Gastroesophageal sphincter (tissue), 4 donors: ENCODE data around the gene SPACA1. TPM values are rescaled to one million over a fixed set of nuclear protein-coding genes. Genes with fewer than 3 reads are reported as not detected.
"Not testable (repeated sequence)": the region's sequence is repeated elsewhere in the genome, so short reads cannot be mapped to it uniquely, and the experiment has no call there.

Experiments used
- ATAC-seq: fragments of 150-250 bp; one replicate; pipeline ENCODE4 v1.9.1; 2016; ENCODE audit warnings: mild to moderate bottlenecking, moderate library complexity
- H3K27ac ChIP-seq, 4 donors: fragments of 200-600 bp; sonication (generic) in 3 of 4; 1 replicate in 3 of 4; 2 replicates in 1 of 4; pipeline ENCODE4 v1.5.1; 2016 to 2019
- H3K27me3 ChIP-seq: fragments of 200-600 bp; sonication (generic); one replicate; pipeline ENCODE4 v1.5.1; 2019
- H3K36me3 ChIP-seq, 2 donors: fragments of 200-600 bp; sonication (generic); one replicate each; pipeline ENCODE4 v1.5.1; 2019; ENCODE audit warnings: control low read depth in 1 of 2
- H3K4me1 ChIP-seq, 3 donors: fragments of 200-600 bp; sonication (generic); 1 replicate in 2 of 3; 2 replicates in 1 of 3; pipeline ENCODE4 v1.5.1; 2016 to 2019; ENCODE audit warnings: control low read depth in 2 of 3
- H3K4me3 ChIP-seq, 2 donors: fragments of 200-600 bp; sonication (generic); one replicate each; pipeline ENCODE4 v1.5.1; 2019; ENCODE audit warnings: mild to moderate bottlenecking in 1 of 2, moderate library complexity in 1 of 2
- H3K9me3 ChIP-seq, 3 donors: fragments of 200-600 bp; sonication (generic); one replicate each; pipeline ENCODE4 v1.5.1; 2017 to 2019; ENCODE audit warnings: control low read depth in 2 of 3
- CTCF ChIP-seq, 4 experiments: fragments of 200-600 bp in 2 of 4; fragments of 450-650 bp in 2 of 4; sonication (generic) in 1 of 4; IDR thresholded peaks; one replicate each; pipeline ENCODE4 v1.5.1; 2017 to 2019; ENCODE audit warnings: antibody characterized with exemption in 4 of 4, mild to moderate bottlenecking in 2 of 4, moderate library complexity in 2 of 4
- EP300 ChIP-seq: sonication (generic); formaldehyde crosslinking; IDR thresholded peaks from one replicate; pipeline ENCODE4 v1.6.1; 2017; ENCODE audit warnings: antibody characterized with exemption, mild to moderate bottlenecking
- POLR2A ChIP-seq, 2 donors: fragments of 450-650 bp; IDR thresholded peaks; one replicate each; pipeline ENCODE4 v1.6.1; 2017; ENCODE audit warnings: antibody characterized with exemption in 2 of 2, mild to moderate bottlenecking in 2 of 2, moderate library complexity in 1 of 2
- POLR2AphosphoS5 ChIP-seq: sonication (generic); formaldehyde crosslinking; IDR thresholded peaks from one replicate; pipeline ENCODE4 v1.6.1; 2017; ENCODE audit warnings: antibody characterized with exemption
- WGBS, 2 donors: methylation state at CpG; one replicate each; pipeline ENCODE4 v1.1.5; 2018; ENCODE audit warnings: low coverage in 1 of 2; 5-methylcytosine and 5-hydroxymethylcytosine counted together
- total RNA-seq, 4 donors: library from RNA; depleted of rRNA; stranded (reverse); fragments of >200 nt; gene quantifications; one replicate each; pipeline ENCODE4 v1.1.0, GENCODE V29; 2016

Gene SPACA1
- not detected for total RNA-seq

GRCh38 chr6:88047510-88048150, at the start of gene SPACA1:
Gene SPACA1, plus strand, starts transcription at chr6:88047841. Its CDS starts 65 bp downstream, at chr6:88047906.
- Histone ChIP-seq H3K4me1 (no peaks in the 10 kb centered on the region), H3K9me3 (peaks cover 0 to 6% (median 0%) of the 10 kb centered on the region in 3 donors), H3K27me3 (peaks cover 16% of the 10 kb centered on the region), H3K4me3 (no peak within 1 kb of the TSS), H3K36me3 (no peaks in the 10 kb centered on the region), H3K27ac (no peak within 1 kb of the TSS)
- no peak for TF ChIP-seq EP300
- TF ChIP-seq POLR2A (IDR thresholded peaks at IDR 0.05), result no peak
- TF ChIP-seq POLR2AphosphoS5, result no peak
- TF ChIP-seq CTCF (IDR thresholded peaks at IDR 0.05), result no peak
- ATAC-seq, result no peak
- WGBS, 2 donors, result 40 to 73% methylated on average over 1 to 16 of the region's 77 CpGs

GRCh38 chr6:88000713-88001112, 46.9 kb upstream of the SPACA1 start:
- no peaks in the 10 kb centered on the region for H3K4me1 ChIP-seq
- peaks cover 6% of the 10 kb centered on the region for H3K27me3 ChIP-seq
- WGBS, 2 donors, result 43% methylated on average over 1 of the region's 1 CpG; no CpG with 5 or more reads in 1 of the 2 donors
- no peak overlapping the region for H3K4me3 ChIP-seq
- TF ChIP-seq CTCF (IDR thresholded peaks at IDR 0.05), result no peak
- no peak for TF ChIP-seq POLR2AphosphoS5
- TF ChIP-seq POLR2A (IDR thresholded peaks at IDR 0.05), result no peak
- no peak for TF ChIP-seq EP300
- H3K9me3 ChIP-seq, result no peaks in the 10 kb centered on the region
- no peak for ATAC-seq
- H3K36me3 ChIP-seq, result no peaks in the 10 kb centered on the region
- no peak overlapping the region for H3K27ac ChIP-seq

- 63 to 81% methylated on average over 1 to 4 of the region's 8 CpGs for WGBS, 2 donors
- not testable (repeated sequence) for H3K27me3 ChIP-seq, H3K4me3 ChIP-seq, H3K27ac ChIP-seq, H3K36me3 ChIP-seq, ATAC-seq, H3K9me3 ChIP-seq, H3K4me1 ChIP-seq
Observed at GRCh38 chr6:88001279-88001678, 46.4 kb upstream of the SPACA1 start.

GRCh38 chr6:88004707-88005106, 42.9 kb upstream of the SPACA1 start:
- H3K27me3 ChIP-seq, result peaks cover 14% of the 10 kb centered on the region
- H3K4me3 ChIP-seq, result no peak overlapping the region
- TF ChIP-seq EP300 (no peak), POLR2AphosphoS5 (no peak), CTCF (IDR thresholded peaks at IDR 0.05) (no peak), POLR2A (IDR thresholded peaks at IDR 0.05) (no peak)
- H3K27ac ChIP-seq, result no peak overlapping the region
- ATAC-seq, result no peak
- no peaks in the 10 kb centered on the region for H3K36me3 ChIP-seq
- WGBS, 2 donors, result 53 to 70% methylated on average over 4 of the region's 4 CpGs
- H3K4me1 ChIP-seq, result no peaks in the 10 kb centered on the region
- no peaks in the 10 kb centered on the region for H3K9me3 ChIP-seq

GRCh38 chr6:88006557-88006956, 41.1 kb upstream of the SPACA1 start:
- WGBS, 2 donors, result 20 to 30% methylated on average over 6 to 8 of the region's 12 CpGs
- H3K9me3 ChIP-seq, result no peaks in the 10 kb centered on the region
- TF ChIP-seq POLR2A (IDR thresholded peaks at IDR 0.05), result no peak
- TF ChIP-seq EP300, result no peak
- H3K27me3 ChIP-seq, result peaks cover 9% of the 10 kb centered on the region
- H3K4me3 ChIP-seq, result no peak overlapping the region
- no peak for ATAC-seq
- H3K27ac ChIP-seq, result no peak overlapping the region
- no peaks in the 10 kb centered on the region for H3K36me3 ChIP-seq
- no peaks in the 10 kb centered on the region for H3K4me1 ChIP-seq

- 44 to 50% methylated on average over 4 of the region's 4 CpGs for WGBS, 2 donors
- no peak overlapping the region for H3K27ac ChIP-seq
- peaks cover 9% of the 10 kb centered on the region for H3K27me3 ChIP-seq
- H3K9me3 ChIP-seq, result no peaks in the 10 kb centered on the region
- TF ChIP-seq EP300 (no peak), POLR2AphosphoS5 (no peak), POLR2A (IDR thresholded peaks at IDR 0.05) (no peak), CTCF (IDR thresholded peaks at IDR 0.05) (no peak)
- no peaks in the 10 kb centered on the region for H3K4me1 ChIP-seq
- no peaks in the 10 kb centered on the region for H3K36me3 ChIP-seq
- no peak overlapping the region for H3K4me3 ChIP-seq
- ATAC-seq, result no peak
Observed at GRCh38 chr6:88008411-88008810, 39.2 kb upstream of the SPACA1 start.
